ENCODE results near the gene HNRNPH1. TPM values are rescaled to one million over a fixed set of nuclear protein-coding genes. Genes with fewer than 3 reads are reported as not detected.

Gene HNRNPH1
- total and polyA plus RNA-seq, 9 donors: 243 to 679 (median 513) TPM

DNA sequence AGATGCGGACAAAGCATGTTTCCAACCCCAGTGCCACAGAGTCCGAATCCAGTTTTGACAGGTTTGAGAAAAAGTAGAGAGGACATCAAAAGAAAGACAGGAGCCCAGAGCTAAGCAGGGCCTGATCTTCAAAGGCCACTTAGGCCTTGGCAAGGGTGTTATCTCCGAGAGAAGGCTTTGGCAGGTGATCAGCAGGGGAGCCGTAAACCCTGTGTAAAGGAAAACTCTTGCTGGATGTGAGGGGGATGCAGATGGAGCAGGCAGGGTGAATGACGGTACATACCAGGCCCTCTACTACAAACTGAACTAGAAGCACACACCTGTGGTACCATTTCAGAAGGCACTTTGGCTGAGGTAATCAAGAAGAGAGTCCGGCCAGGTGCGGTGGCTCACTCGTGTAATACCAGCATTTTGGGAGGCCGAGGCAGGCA, 1.4 kb upstream of the HNRNPH1 start:
- 78 to 82% (median 79%) methylated on average over 9 of the region's 9 CpGs for WGBS, 3 donors
- TF ChIP-seq EP300 (IDR thresholded peaks at IDR 0.05) (no peak), POLR2A (IDR thresholded peaks at IDR 0.05) (no peak), CTCF (IDR thresholded peaks at IDR 0.05) (no peak)
- intact Hi-C loops (cut with DNase I): loop anchor here in 1 of 4 donors (5.0 kb wide), 1 partner anchor 73 kb away; the partner anchor contains the start of gene RUFY1
- DNase-seq: peak in 2 of 5 donors; percentile 37 to 48
- H3K4me1 ChIP-seq (ENCODE audit: insufficient read depth): peaks cover 7% of the 10 kb centered on the region
- no peaks in the 10 kb centered on the region for H3K36me3 ChIP-seq
- no peaks in the 10 kb centered on the region for H3K27me3 ChIP-seq
- H3K9me3 ChIP-seq: no peaks in the 10 kb centered on the region
- H3K27ac ChIP-seq: peak overlapping the region; percentile 93 to 95
- H3K4me3 ChIP-seq: no peak overlapping the region

- H3K27me3 ChIP-seq: no peaks in the 10 kb centered on the region
- peak overlapping the region; percentile 93 to 95 for H3K27ac ChIP-seq
- H3K4me1 ChIP-seq (ENCODE audit: insufficient read depth): peaks cover 7% of the 10 kb centered on the region
- no peaks in the 10 kb centered on the region for H3K36me3 ChIP-seq
- H3K9me3 ChIP-seq: no peaks in the 10 kb centered on the region
- peak overlapping the region; percentile 71 for H3K4me3 ChIP-seq
- 1 to 4% (median 3%) methylated on average over 39 to 68 of the region's 68 CpGs for WGBS, 3 donors
- DNase-seq: peak in 3 of 5 donors; percentile 55 to 74 (median 60)
- intact Hi-C loops (cut with DNase I): loop anchor here in 1 of 4 donors (5.0 kb wide), 1 partner anchor 72 kb away; the partner anchor contains the start of gene RUFY1
- TF ChIP-seq EP300 (IDR thresholded peaks at IDR 0.05) (no peak), CTCF (IDR thresholded peaks at IDR 0.05) (peak in 2 of 3 donors; percentile 12 to 42), POLR2A (IDR thresholded peaks at IDR 0.05) (no peak)
These were observed 653 bp upstream of the HNRNPH1 start for GRCh38 chr5:179623906-179624741.

DNA sequence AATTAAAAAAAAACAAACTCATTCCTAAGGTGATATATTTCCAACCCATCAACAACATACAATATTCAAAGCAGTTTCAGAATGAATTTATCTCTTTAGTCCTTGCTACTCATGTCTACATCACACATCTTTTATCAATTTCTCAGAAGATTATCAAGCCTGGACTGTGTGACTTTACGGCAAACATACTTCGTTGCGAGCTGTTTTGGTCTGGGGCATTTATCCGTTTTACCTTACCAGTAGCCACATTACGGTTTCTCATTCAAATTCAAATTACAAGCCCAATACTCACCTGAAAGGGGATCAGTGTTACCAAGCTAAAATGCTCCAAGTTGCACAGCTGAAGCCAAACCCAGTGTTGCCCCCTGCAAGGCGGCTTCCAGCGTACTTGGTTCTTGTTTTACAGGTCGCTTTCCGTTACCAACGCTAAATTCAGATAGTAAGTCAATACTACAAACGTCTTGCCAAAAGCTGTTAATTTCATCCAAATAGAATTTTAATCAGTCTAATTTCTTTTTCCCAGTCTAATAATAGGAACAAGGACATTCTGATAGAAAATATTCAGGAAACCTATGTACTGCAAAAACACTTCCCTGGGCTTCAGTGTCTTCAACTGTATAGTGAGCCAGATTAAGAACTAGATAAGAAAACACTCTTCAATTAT, 1.8 kb downstream of the HNRNPH1 start:
- DNase-seq: peak in 1 of 5 donors; percentile 25
- intact Hi-C loops (cut with DNase I): loop anchor here in 2 of 4 donors (2.0 to 5.0 kb wide), 2 partner anchors 63 to 69 kb away; partner anchors contain the start of gene RUFY1 (in 1 of the 2)
- TF ChIP-seq EP300 (IDR thresholded peaks at IDR 0.05): no peak
- no peaks in the 10 kb centered on the region for H3K9me3 ChIP-seq
- peak overlapping the region in 1 of 2 donors; percentile 81 for H3K27ac ChIP-seq
- 3 to 5% (median 5%) methylated on average over 11 of the region's 11 CpGs for WGBS, 3 donors
- peaks cover 7% of the 10 kb centered on the region for H3K4me1 ChIP-seq (ENCODE audit: insufficient read depth)
- H3K27me3 ChIP-seq: no peaks in the 10 kb centered on the region
- peak overlapping the region; percentile 100 for H3K4me3 ChIP-seq
- no peaks in the 10 kb centered on the region for H3K36me3 ChIP-seq

DNA sequence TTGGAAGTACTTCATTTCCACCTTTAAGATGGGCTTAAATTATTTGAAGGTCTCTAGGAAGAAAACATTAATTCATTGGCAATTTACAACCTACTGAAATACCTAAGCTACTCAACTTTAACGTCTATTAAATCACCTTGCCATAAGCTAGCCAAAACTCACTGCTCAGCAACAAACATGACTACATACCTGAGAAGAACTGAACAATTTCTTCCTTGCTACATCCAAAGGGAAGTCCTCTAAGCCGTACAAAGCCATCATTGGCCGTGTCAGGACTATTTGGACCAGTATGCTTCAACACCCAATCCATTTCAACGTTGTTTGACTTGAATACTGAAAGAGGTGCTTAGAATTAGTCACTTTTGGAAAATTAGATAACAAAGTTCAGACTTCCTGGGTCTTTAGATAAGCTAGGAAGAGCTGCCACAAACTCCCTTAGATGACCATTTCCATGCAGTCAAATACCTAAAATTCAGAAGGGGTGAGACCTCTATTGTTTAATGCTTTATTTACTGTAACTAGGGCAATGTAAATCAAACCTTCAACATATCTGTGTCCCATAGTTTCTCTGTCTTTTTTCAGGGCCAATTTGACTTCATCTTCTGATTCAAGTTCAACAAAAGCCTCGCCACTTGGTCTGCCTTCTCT, 2.6 kb downstream of the HNRNPH1 start:
- H3K9me3 ChIP-seq: no peaks in the 10 kb centered on the region
- TF ChIP-seq CTCF (IDR thresholded peaks at IDR 0.05) (no peak), EP300 (IDR thresholded peaks at IDR 0.05) (no peak), POLR2A (IDR thresholded peaks at IDR 0.05) (no peak)
- no peak for DNase-seq
- H3K4me3 ChIP-seq: peak overlapping the region; percentile 1
- no peaks in the 10 kb centered on the region for H3K27me3 ChIP-seq
- H3K4me1 ChIP-seq (ENCODE audit: insufficient read depth): peaks cover 7% of the 10 kb centered on the region
- 7 to 13% (median 8%) methylated on average over 5 of the region's 5 CpGs for WGBS, 3 donors
- no peak overlapping the region for H3K27ac ChIP-seq
- H3K36me3 ChIP-seq: no peaks in the 10 kb centered on the region
- intact Hi-C loops (cut with DNase I): loop anchor here in 2 of 4 donors (2.0 to 5.0 kb wide), 2 partner anchors 62 to 69 kb away; partner anchors contain the start of gene RUFY1 (in 1 of the 2)
